Pancreas (tissue), 10 donors: Measurements from ENCODE around the gene ODF4. TPM values are rescaled to one million over a fixed set of nuclear protein-coding genes. Genes with fewer than 3 reads are reported as not detected.

Experiments
- ATAC-seq, 4 donors: fragments of 200-7000 bp; cut with Tn5 transposase; one replicate each; pipeline versions ENCODE4 v1.8.0 to v1.9.1; 2020; ENCODE audit warnings: mild to moderate bottlenecking in 4 of 4, moderate library complexity in 4 of 4
- DNase-seq, 6 donors: peaks; one replicate each; pipeline ENCODE4 v3.0.0-alpha.2; 2020
- FAIRE-seq: peaks from 2 replicates; lab custom pipeline; 2012; peaks lifted over from hg19 to GRCh38; lab: Jason Lieb, UNC
- H3K27ac ChIP-seq, 4 donors: fragments of 200-600 bp; sonication (generic); 1 replicate in 3 of 4; 2 replicates in 1 of 4; pipeline versions ENCODE4 v1.5.0 to v1.8.0; 2020
- H3K27me3 ChIP-seq, 4 donors: fragments of 200-600 bp; one replicate each; pipeline ENCODE4 v1.8.0; 2021
- H3K36me3 ChIP-seq, 3 donors: fragments of 200-600 bp; sonication (generic) in 1 of 3; one replicate each; pipeline versions ENCODE4 v1.5.0 to v1.8.0; 2020 to 2021
- H3K4me1 ChIP-seq, 3 donors: fragments of 200-600 bp; one replicate each; pipeline ENCODE4 v1.8.0; 2021
- H3K4me3 ChIP-seq, 4 donors: fragments of 200-600 bp; sonication (generic) in 2 of 4; one replicate each; pipeline versions ENCODE4 v1.5.0 to v1.8.0; 2020 to 2021
- H3K9me3 ChIP-seq, 4 donors: fragments of 200-600 bp; one replicate each; pipeline ENCODE4 v1.8.0; 2021
- CTCF ChIP-seq, 4 donors: fragments of 200-600 bp; sonication (generic) in 3 of 4; IDR thresholded peaks; one replicate each; pipeline versions ENCODE4 v1.5.0 to v1.8.0; 2021; ENCODE audit warnings: antibody characterized with exemption in 4 of 4
- WGBS, 2 donors: extraction: QIAGEN DNeasy Blood & Tissue Kit; methylation state at CpG; one replicate each; pipeline ENCODE4 v1.1.7; 2013; 5-methylcytosine and 5-hydroxymethylcytosine counted together
- intact Hi-C, 3 donors: fragments of 100-400 bp; cut with DNase I; formaldehyde crosslinking; loops; one replicate each; pipeline versions ENCODE4 v1.11.1 to v1.14.2; 2022
- polyA plus RNA-seq, 2 donors: library from polyadenylated mRNA; stranded (reverse); fragments of 200-250 nt; gene quantifications; one replicate each; pipeline ENCODE4 v1.2.3, GENCODE V29; 2013
- total RNA-seq, 6 donors: library from RNA; stranded (reverse); fragmentation: NEBNext Ultra II Directional in 4 of 6; extraction: Animal tissue kit (Norgen Biotek cat#: 25700) in 4 of 6; gene quantifications; one replicate each; pipeline versions ENCODE4 v1.2.1 to v1.2.4, GENCODE V29; 2021 to 2023
- donor health status: healthy with polysubstance abuse.
- donor health status: DM: no; HTN: no; CAD: no; lungs with moderate emphysema.
- donor health status: DM: no; HTN: no; CAD: no.
- donor health status: control.
- donor health status: control.
- donor health status: Bipolar disorder and iron deficiency.
- donor health status: DM: yes; HTN: yes; CAD: no.
- donor health status: DM: no; HTN: no; CAD: no.
- donor health status: DM: no; HTN: no; CAD: no.
- donor health status: DM: yes; HTN: yes; CAD: no.

The ODF4 gene
- total and polyA plus RNA-seq, 8 donors, result not detected

GRCh38 chr17:8311131-8311790 is 28.4 kb upstream of the ODF4 start:
- ATAC-seq (no peak), DNase-seq (peak in 1 of 6 donors; percentile 53), FAIRE-seq (no peak)
- intact Hi-C loops, result no loop called here
- TF ChIP-seq CTCF (IDR thresholded peaks at IDR 0.05), result no peak
- H3K27ac ChIP-seq, result no peak overlapping the region
- no peaks in the 10 kb centered on the region for H3K9me3 ChIP-seq
- no peaks in the 10 kb centered on the region for H3K4me1 ChIP-seq
- H3K27me3 ChIP-seq, result no peaks in the 10 kb centered on the region
- 71 to 75% methylated on average over 25 of the region's 25 CpGs for WGBS, 2 donors
- peak overlapping the region in 1 of 4 donors; percentile 10 for H3K4me3 ChIP-seq
- no peaks in the 10 kb centered on the region for H3K36me3 ChIP-seq

GRCh38 chr17:8312251-8312650 is 27.4 kb upstream of the ODF4 start:
- no peaks in the 10 kb centered on the region for H3K4me1 ChIP-seq
- H3K4me3 ChIP-seq, result no peak overlapping the region
- no peaks in the 10 kb centered on the region for H3K36me3 ChIP-seq
- intact Hi-C loops, result no loop called here
- H3K9me3 ChIP-seq, result no peaks in the 10 kb centered on the region
- FAIRE-seq (no peak), ATAC-seq (no peak), DNase-seq (peak in 1 of 6 donors; percentile 58)
- H3K27me3 ChIP-seq, result no peaks in the 10 kb centered on the region
- H3K27ac ChIP-seq, result no peak overlapping the region
- WGBS, 2 donors, result 53 to 59% methylated on average over 13 of the region's 13 CpGs
- TF ChIP-seq CTCF (IDR thresholded peaks at IDR 0.05), result no peak

- intact Hi-C loops, result no loop called here
- no peak for TF ChIP-seq CTCF (IDR thresholded peaks at IDR 0.05)
- no peaks in the 10 kb centered on the region for H3K9me3 ChIP-seq
- no peaks in the 10 kb centered on the region for H3K36me3 ChIP-seq
- ATAC-seq (no peak), FAIRE-seq (no peak), DNase-seq (peak in 1 of 6 donors; percentile 39)
- 33 to 49% methylated on average over 14 to 16 of the region's 16 CpGs for WGBS, 2 donors
- H3K27ac ChIP-seq, result no peak overlapping the region
- no peaks in the 10 kb centered on the region for H3K27me3 ChIP-seq
- H3K4me1 ChIP-seq, result no peaks in the 10 kb centered on the region
- no peak overlapping the region for H3K4me3 ChIP-seq
These were observed 26.7 kb upstream of the ODF4 start for GRCh38 chr17:8312726-8313600.

GRCh38 chr17:8314797-8315763 is 24.6 kb upstream of the ODF4 start:
- intact Hi-C loops, result no loop called here
- no peak for FAIRE-seq

More at GRCh38 chr17:8314797-8315763, 24.6 kb upstream of the ODF4 start:
- peak overlapping the region in 1 of 4 donors; percentile 7 for H3K4me3 ChIP-seq
- H3K36me3 ChIP-seq, result no peaks in the 10 kb centered on the region
- ATAC-seq (peak in 3 of 4 donors; percentile 54 to 63 (median 59)), DNase-seq (peak in 1 of 6 donors; percentile 42)
- 15% methylated on average over 24 to 29 of the region's 29 CpGs for WGBS, 2 donors
- no peaks in the 10 kb centered on the region for H3K27me3 ChIP-seq
- H3K4me1 ChIP-seq, result no peaks in the 10 kb centered on the region
- no peak overlapping the region for H3K27ac ChIP-seq
- no peak for TF ChIP-seq CTCF (IDR thresholded peaks at IDR 0.05)
- no peaks in the 10 kb centered on the region for H3K9me3 ChIP-seq
